Measurements from ENCODE around the gene ANKRD33B. TPM values are rescaled to one million over a fixed set of nuclear protein-coding genes. Genes with fewer than 3 reads are reported as not detected.

ANKRD33B gene
- total and polyA plus RNA-seq, 2 of the 13 experiments (the other 11 are each of a cell fraction or from before 2014, with no cell fraction given): 0.02 TPM; not detected in 1

GRCh38 chr5:10662083-10662482 is 98.2 kb downstream of the ANKRD33B start:
- BruUV-seq (replicated peaks): no TSS peak
- no peaks in the 10 kb centered on the region for H3K36me3 ChIP-seq (replicated peaks in 1 of 2; ENCODE audit: control insufficient read depth in 1 of 2, insufficient read depth in 2 of 2, low read length in 2 of 2)
- no peaks in the 10 kb centered on the region for H3K9me3 ChIP-seq (ENCODE audit: low read length)
- intact Hi-C loops (cut with micrococcal nuclease; ENCODE audit: unreplicated experiment) (no loop called here), in situ Hi-C loops (cut with HindIII; ENCODE audit: extremely low pct_ligation_motif_present, low pct_unique_long_range_greater_than_20kb) (no loop called here)
- DNase-seq (ENCODE audit: low spot score): no peak
- POLR2A ChIA-PET: no interaction called here
- no peak overlapping the region for H3K4me3 ChIP-seq (replicated peaks in 1 of 3; ENCODE audit: insufficient read depth in 1 of 3, low read depth in 2 of 3, low read length in 3 of 3)
- no peak overlapping the region for H2AFZ ChIP-seq (ENCODE audit: low read length)
- no peaks in the 10 kb centered on the region for H3K79me2 ChIP-seq (ENCODE audit: insufficient read depth, low read length)
- no peak overlapping the region for H3K27ac ChIP-seq (ENCODE audit: extremely low read length, insufficient read depth, low read length)
- TF ChIP-seq, protein P1, sequence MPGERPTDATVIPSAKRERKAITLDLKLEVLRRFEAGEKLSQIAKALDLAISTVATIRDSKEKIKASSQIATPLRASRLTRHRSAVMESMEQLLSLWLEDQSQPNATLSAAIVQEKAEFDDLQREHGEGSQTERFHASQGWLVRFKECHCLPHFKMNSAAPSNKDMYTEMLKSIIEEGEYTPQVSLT (CRISPR knock-in tag; IDR thresholded peaks at IDR 0.05; ENCODE audit: borderline replicate concordance, low read depth): no peak
- TF ChIP-seq FOXJ3 (CRISPR knock-in tag; IDR thresholded peaks at IDR 0.05; ENCODE audit: borderline replicate concordance) (no peak), ZNF547 (CRISPR knock-in tag; IDR thresholded peaks at IDR 0.05) (no peak), TRIM24 (CRISPR knock-in tag; IDR thresholded peaks at IDR 0.05) (no peak), HNRNPH1 (optimal IDR thresholded peaks at IDR 0.05; ENCODE audit: low read depth, low read length) (no peak), MAZ (IDR thresholded peaks at IDR 0.05; ENCODE audit: borderline replicate concordance, low read depth, low read length) (no peak), MAZ (CRISPR knock-in tag; IDR thresholded peaks at IDR 0.05; ENCODE audit: low read depth) (no peak), POLR2A (IDR thresholded peaks at IDR 0.05; ENCODE audit: insufficient read depth in 1 of 2, low read depth in 2 of 2, low read length in 2 of 2) (no peak), CAMTA2 (CRISPR knock-in tag; IDR thresholded peaks at IDR 0.05; ENCODE audit: borderline replicate concordance) (no peak), TBX2 (CRISPR knock-in tag; IDR thresholded peaks at IDR 0.05; ENCODE audit: borderline replicate concordance) (no peak), TCF12 (IDR thresholded peaks at IDR 0.05) (no peak), TCF12 (CRISPR knock-in tag; IDR thresholded peaks at IDR 0.05) (no peak), ZNF510 (CRISPR knock-in tag; IDR thresholded peaks at IDR 0.05; ENCODE audit: low read depth) (no peak), ZNF720 (CRISPR knock-in tag; IDR thresholded peaks at IDR 0.05) (no peak), GLMP (CRISPR knock-in tag; IDR thresholded peaks at IDR 0.05; ENCODE audit: borderline replicate concordance) (no peak)
- TF ChIP-seq, protein P2, sequence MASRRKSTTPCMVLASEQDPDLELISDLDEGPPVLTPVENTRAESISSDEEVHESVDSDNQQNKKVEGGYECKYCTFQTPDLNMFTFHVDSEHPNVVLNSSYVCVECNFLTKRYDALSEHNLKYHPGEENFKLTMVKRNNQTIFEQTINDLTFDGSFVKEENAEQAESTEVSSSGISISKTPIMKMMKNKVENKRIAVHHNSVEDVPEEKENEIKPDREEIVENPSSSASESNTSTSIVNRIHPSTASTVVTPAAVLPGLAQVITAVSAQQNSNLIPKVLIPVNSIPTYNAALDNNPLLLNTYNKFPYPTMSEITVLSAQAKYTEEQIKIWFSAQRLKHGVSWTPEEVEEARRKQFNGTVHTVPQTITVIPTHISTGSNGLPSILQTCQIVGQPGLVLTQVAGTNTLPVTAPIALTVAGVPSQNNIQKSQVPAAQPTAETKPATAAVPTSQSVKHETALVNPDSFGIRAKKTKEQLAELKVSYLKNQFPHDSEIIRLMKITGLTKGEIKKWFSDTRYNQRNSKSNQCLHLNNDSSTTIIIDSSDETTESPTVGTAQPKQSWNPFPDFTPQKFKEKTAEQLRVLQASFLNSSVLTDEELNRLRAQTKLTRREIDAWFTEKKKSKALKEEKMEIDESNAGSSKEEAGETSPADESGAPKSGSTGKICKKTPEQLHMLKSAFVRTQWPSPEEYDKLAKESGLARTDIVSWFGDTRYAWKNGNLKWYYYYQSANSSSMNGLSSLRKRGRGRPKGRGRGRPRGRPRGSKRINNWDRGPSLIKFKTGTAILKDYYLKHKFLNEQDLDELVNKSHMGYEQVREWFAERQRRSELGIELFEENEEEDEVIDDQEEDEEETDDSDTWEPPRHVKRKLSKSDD (CRISPR knock-in tag; IDR thresholded peaks at IDR 0.05; ENCODE audit: low read depth): no peak
- TF ChIP-seq, protein P3, sequence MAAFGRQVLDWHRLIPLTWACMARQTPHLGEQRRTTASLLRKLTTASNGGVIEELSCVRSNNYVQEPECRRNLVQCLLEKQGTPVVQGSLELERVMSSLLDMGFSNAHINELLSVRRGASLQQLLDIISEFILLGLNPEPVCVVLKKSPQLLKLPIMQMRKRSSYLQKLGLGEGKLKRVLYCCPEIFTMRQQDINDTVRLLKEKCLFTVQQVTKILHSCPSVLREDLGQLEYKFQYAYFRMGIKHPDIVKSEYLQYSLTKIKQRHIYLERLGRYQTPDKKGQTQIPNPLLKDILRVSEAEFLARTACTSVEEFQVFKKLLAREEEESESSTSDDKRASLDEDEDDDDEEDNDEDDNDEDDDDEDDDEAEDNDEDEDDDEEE (CRISPR knock-in tag; IDR thresholded peaks at IDR 0.05): no peak
- WGBS (ENCODE audit: low lambda C conversion rate): 92% methylated on average over 4 of the region's 11 CpGs
- ATAC-seq: no peak
- CTCF ChIA-PET (ENCODE audit: low intra/inter-chr PET ratio, low total read pairs): no interaction called here
- no peak overlapping the region for H3K4me2 ChIP-seq (ENCODE audit: low read depth, low read length)
- H3K4me1 ChIP-seq (ENCODE audit: insufficient read depth, low read length): peaks cover 9% of the 10 kb centered on the region; the same call in 1 of the 2 replicates
- H4K20me1 ChIP-seq (ENCODE audit: insufficient read depth, low read length): no peaks in the 10 kb centered on the region
- H3K27me3 ChIP-seq (ENCODE audit: control insufficient read depth in 1 of 2, insufficient read depth in 2 of 2, low read length in 2 of 2): peaks cover 2 to 5% of the 10 kb centered on the region in 2 experiments; a peak in 3 of 5 replicates
- no peak for FAIRE-seq
- H3K9ac ChIP-seq (ENCODE audit: insufficient read depth, low read depth, low read length): no peak overlapping the region
